Fibroblast of lung (primary cell): ENCODE results near the gene SLC37A4.

Experiments used
- EZH2 ChIP-seq: IDR thresholded peaks from 2 replicates; pipeline ENCODE4 v1.5.1; 2012; ENCODE audit warnings: low read length, control low read depth, mild to moderate bottlenecking; ENCODE audit errors: missing control alignments
- TF ChIP-seq, protein P1 (sequence below), 2 donors: IDR thresholded peaks in 1 of 2; conservative IDR thresholded peaks in 1 of 2; 1 replicate in 1 of 2; 2 replicates in 1 of 2; pipeline ENCODE4 v1.5.1; 2011 to 2012; ENCODE audit warnings: low read length in 2 of 2, control low read depth in 1 of 2, inconsistent platforms in 1 of 2, low read depth in 1 of 2, mild to moderate bottlenecking in 1 of 2

- TF ChIP-seq, protein P1, sequence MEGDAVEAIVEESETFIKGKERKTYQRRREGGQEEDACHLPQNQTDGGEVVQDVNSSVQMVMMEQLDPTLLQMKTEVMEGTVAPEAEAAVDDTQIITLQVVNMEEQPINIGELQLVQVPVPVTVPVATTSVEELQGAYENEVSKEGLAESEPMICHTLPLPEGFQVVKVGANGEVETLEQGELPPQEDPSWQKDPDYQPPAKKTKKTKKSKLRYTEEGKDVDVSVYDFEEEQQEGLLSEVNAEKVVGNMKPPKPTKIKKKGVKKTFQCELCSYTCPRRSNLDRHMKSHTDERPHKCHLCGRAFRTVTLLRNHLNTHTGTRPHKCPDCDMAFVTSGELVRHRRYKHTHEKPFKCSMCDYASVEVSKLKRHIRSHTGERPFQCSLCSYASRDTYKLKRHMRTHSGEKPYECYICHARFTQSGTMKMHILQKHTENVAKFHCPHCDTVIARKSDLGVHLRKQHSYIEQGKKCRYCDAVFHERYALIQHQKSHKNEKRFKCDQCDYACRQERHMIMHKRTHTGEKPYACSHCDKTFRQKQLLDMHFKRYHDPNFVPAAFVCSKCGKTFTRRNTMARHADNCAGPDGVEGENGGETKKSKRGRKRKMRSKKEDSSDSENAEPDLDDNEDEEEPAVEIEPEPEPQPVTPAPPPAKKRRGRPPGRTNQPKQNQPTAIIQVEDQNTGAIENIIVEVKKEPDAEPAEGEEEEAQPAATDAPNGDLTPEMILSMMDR (conservative IDR thresholded peaks at IDR 0.05 in 1 of 2, IDR thresholded peaks at IDR 0.05 in 1 of 2; ENCODE audit: low read depth in 1 of 2, low read length in 2 of 2): no peak
- no peak for TF ChIP-seq EZH2
Measured at GRCh38 chr11:119042927-119043326, 12.2 kb upstream of the SLC37A4 start.
